GM19468 (cell line): ENCODE measurements around the gene UPB1.

Source experiments
- ATAC-seq: cut with Tn5 transposase; IDR thresholded peaks from one replicate; pipeline ENCODE4 v1.9.1; 2021; ENCODE audit warnings: mild to moderate bottlenecking, moderate library complexity, moderate number of reproducible peaks; ENCODE audit not compliant: unreplicated experiment; ENCODE audit errors: extremely low read depth

UPB1 gene

GRCh38 chr22:24554313-24555164 lies 59.4 kb downstream of the UPB1 start, which contains the start of gene GUCD1:
GUCD1 (minus strand) TSS chr22:24555138; CDS start chr22:24554991, 147 bp downstream.
- ATAC-seq, result no peak

- ATAC-seq, result peak; percentile 48
These were observed 60.3 kb downstream of the UPB1 start, which contains the start of gene SNRPD3 for GRCh38 chr22:24555165-24556039. SNRPD3 (plus strand) TSS chr22:24555999; CDS start chr22:24557675, 1,676 bp downstream.

GRCh38 chr22:24559471-24559870 lies 64.3 kb downstream of the UPB1 start:
- no peak for ATAC-seq

- no peak for ATAC-seq
These were observed 68.1 kb downstream of the UPB1 start for GRCh38 chr22:24563246-24563645.

- no peak for ATAC-seq
These were observed 69.4 kb downstream of the UPB1 start for GRCh38 chr22:24564376-24565058.

- no peak for ATAC-seq
These were observed 69.9 kb downstream of the UPB1 start for GRCh38 chr22:24565077-24565476.

- no peak for ATAC-seq
These were observed 71.9 kb downstream of the UPB1 start for GRCh38 chr22:24566899-24567511.

GRCh38 chr22:24567668-24568067 lies 72.5 kb downstream of the UPB1 start:
- ATAC-seq, result no peak

GRCh38 chr22:24571266-24571665 lies 76.1 kb downstream of the UPB1 start:
- no peak for ATAC-seq

GRCh38 chr22:24576778-24577177 lies 81.6 kb downstream of the UPB1 start:
- ATAC-seq, result no peak
